Activated naive CD4-positive, alpha-beta T cell treated with anti-CD3 and anti-CD28 coated beads, Interleukin-2, amount 50 U/mL, for 16 hours (primary cell): ENCODE data around the gene BAG3.
"Not testable (repeated sequence)": the region's sequence is repeated elsewhere in the genome, so short reads cannot be mapped to it uniquely, and the experiment has no call there.

ENCODE experiments used
- DNase-seq: peaks from one replicate; pipeline ENCODE4 v3.0.0-alpha.2; 2020

BAG3 gene

DNA sequence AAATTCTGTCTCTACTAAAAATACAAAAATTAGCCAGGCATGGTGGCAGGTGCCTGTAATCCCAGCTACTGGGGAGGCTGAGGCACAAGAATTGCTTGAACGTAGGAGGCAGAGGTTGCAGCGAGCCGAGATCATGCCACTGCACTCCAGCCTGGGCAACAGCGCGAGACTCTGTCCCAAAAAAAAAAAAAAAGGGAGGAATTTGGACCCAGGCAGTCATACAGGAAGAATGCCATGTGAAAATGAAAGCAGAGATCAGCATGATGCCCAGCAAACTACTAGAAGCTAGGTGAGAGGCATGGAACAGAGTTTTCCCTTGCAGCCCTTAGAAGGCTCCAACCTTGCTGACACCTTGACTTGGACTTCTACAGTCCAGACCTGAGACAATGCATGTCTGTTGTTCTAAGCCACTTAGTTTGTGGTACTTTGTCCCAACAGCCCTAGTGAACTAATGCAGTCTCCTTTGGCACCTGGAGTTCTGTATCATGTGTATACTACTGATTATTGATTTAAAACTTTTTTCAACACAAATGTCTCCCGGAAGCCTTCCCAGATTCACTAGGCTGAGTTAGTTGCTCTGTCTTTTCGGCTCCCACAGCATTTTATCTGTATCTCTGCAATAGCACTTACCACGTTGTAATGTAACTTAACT, 10.2 kb upstream of the BAG3 start:
- no peak for DNase-seq

DNA sequence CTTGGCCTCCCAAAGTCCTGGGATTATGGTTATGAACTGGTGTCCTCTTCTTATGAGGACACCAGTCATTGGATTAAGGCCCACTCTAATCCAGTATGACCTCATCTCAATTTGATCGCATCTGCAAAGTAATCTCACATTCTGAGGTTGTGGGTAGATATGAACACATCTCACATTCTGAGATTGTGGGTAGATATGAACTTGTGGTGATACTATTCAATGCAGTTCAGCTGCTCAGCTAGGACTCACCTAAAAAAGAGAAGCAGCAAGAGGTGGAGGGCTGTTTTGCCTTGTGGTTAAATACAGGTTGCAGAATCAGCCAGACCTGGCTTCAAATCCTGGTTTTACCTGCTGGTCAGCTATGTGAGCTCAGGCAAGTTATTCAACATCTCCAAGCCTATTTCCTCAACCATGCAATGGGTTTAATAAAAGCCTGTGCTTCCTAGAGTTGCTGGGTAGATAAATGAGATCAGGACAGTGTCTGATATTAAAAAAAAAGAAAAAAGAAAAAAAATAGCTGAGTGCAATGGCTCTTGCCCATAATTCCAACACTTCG, 8.5 kb upstream of the BAG3 start:
- DNase-seq, result no peak

GRCh38 chr10:119643306-119644204, 7.6 kb upstream of the BAG3 start:
- DNase-seq, result no peak

DNA sequence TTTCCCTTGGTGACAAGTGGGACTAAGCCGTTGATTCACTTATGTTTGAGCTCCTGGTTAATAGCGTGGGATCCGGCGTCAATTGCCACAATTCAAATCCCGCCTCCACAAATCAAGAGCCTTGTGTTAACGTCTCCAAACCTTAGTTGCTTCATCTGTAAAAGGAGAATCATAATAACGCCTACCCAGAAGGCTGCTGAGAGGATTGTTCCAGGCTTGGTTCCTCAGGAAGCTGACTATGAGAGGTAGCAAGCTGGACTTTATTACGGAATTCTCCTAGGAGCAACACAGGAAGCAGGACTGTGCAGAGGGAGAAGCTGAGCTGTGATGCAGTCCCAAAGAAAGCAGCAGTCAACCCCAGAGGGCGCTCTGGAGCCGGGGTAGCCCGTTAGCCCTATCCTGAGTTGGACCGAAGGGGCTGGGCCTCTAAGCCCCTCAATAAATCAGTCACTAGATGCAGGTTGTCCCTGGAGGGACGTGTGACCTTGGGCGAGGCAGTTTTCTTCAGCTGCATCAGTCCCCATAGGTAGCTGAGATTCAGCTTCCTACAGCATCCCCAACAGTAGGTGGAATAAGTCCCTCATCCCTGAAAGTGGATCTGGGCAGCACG, 6.9 kb upstream of the BAG3 start:
- DNase-seq, result no peak

DNA sequence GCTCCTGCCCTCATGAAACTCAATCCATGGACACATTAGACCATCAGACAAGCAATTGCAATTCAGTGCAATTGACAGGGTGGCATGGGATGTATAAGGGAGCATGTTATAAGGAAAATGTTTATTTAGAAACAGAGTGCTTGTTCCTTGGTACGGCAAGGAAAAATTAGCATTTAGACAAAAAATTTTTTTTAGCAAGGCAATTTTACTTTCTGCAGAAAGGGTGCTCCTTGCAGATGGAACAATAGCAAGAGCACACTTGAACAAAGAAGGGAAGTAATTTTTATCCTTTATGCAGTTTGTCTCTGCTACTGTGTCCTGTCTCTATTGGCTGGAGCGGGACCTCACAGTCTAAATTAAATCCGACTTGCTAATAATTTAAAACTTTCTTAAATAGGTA, 6.2 kb upstream of the BAG3 start:
- no peak for DNase-seq

DNA sequence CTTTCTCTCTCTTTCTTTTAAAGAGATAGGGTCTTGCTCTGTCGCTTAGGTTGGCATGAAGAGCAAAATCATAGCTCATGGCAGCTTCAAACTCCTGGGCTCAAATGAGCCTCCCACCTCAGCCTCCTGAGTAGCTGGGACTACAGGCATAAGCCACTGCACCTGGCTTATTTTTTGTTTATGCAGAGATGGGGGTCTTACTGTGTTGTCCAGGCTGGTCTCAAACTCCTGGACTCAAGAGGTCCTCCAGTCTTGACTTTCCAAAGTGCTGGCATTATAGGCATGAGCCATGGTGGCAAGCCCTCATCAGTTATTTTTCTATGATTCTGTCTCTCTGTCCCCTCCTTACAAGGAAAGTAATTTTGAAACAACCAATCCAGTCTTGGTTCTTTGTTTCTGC, 1.1 kb upstream of the BAG3 start:
- DNase-seq, result no peak

GRCh38 chr10:119651514-119652360, 557 bp downstream of the BAG3 start:
- DNase-seq, result peak; percentile 38

DNA sequence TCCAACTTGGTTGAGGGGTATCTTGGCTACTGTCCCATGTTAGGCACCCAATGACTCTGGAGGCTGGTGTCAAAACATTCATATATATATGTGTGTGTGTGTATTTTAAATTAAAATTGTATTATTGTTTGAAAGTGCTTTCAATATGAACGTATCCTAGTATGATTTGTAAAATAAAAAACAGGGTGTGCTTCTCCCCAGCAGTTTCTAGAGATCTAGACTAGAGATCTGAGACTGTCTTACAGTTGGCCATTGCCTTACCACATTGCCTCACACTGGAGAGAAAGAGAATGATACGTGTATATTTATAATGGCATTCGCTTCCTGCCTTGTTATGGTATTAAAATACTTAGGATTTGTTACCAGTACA, 1.2 kb downstream of the BAG3 start:
- no peak for DNase-seq

GRCh38 chr10:119653209-119653608, 2.0 kb downstream of the BAG3 start:
- no peak for DNase-seq

DNA sequence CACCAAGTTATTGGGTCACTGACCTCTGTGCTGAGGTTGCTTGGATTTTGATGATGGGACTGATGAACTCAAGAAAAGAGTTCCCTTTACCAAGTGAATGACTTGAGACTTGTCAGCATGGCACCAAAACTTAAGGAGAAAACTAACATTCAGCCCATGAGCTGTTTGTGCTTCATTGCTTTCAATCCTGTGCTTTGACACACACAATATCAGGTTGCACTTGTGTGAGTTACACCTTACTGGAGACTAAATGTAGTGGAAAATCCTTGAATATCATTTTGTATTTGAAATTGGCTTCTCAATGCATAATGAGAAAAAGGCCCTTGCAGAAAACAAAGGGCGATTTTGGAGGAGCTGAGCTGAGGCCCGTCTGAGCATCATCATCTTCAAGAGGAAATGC, 2.7 kb downstream of the BAG3 start:
- no peak for DNase-seq

DNA sequence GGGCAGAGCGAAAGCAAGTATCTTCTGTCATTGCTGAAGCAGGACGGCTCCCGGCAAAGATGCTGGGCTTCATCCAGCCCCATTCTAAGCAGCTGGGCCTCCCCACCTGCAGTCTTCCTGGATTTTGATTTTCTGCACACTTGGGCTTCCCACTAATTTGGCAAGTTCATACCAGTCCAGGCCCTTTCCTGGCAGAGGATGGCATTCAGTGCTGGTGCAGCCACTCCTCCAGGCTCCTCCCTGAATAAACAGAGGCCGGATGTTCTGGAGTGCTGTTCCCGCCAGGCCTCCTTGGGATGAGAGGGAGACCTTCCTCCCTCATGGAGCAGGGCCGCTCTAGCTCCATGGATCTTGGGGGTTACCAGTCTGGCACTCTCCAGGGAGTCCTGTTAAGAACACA, 3.4 kb downstream of the BAG3 start:
- no peak for DNase-seq

DNA sequence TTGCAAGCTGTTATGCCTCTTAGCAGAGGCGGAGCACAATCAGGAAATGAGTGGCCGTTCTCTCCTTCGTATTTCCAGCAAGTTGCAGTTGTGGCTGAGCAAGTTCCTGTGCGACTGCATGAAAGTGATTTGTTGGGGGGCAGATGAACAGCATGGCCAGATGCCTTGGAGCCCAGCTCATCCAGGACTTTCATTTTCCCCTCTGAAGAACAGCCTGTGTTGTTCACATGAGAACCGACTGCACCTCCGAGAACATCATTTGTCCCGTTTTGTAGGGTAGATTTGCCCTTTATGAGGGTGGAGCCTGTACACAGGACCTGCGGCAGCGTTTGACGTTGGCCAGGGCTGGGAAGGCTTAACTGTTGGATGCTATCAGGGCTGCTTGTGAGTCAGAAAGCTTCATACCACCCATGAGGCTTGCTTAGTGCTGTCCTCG, 4.4 kb downstream of the BAG3 start:
- peak; percentile 58 for DNase-seq

GRCh38 chr10:119656760-119657159, 5.6 kb downstream of the BAG3 start:
- DNase-seq, result no peak

GRCh38 chr10:119657725-119658124, 6.5 kb downstream of the BAG3 start:
- DNase-seq, result no peak

DNA sequence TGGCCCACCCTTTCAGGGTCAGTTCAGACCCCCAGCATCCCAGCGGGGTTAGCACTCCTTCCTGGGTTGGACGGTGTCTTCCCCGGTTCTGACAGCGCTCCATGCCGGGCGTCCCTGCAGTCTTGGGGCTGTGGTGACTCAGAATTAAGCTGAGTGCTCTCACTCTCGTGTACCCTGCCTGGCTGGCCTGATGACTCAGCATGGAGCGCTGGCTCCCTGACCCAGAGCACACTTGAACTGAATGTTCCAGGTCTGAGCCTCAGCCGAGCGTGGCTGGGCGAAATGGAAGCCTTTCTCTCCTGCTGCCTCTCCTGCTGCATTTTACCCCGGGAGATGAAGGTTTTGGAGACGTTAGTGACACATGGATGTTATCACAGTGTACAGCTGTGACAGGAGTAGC, 7.1 kb downstream of the BAG3 start:
- no peak for DNase-seq

DNA sequence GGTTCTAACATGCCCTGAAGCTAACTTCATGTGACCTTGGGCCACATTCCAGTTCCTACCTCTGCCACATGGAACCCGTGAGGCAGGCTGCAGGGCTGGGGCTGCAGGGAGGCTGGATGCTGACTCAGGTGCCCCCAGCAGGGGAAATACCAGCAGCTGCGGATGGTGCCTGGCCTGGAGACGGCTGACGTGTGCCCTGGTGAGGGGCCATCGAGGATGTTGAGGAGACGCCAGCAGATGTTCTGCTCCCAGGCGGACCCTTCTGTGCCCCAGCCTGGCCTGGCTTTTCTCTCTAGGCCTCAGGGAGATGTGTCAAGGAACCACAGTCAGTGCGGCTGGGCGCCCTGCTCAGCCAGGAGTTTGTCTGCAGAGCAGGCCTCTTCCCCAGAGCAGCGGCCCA, 8.8 kb downstream of the BAG3 start:
- no peak for DNase-seq

DNA sequence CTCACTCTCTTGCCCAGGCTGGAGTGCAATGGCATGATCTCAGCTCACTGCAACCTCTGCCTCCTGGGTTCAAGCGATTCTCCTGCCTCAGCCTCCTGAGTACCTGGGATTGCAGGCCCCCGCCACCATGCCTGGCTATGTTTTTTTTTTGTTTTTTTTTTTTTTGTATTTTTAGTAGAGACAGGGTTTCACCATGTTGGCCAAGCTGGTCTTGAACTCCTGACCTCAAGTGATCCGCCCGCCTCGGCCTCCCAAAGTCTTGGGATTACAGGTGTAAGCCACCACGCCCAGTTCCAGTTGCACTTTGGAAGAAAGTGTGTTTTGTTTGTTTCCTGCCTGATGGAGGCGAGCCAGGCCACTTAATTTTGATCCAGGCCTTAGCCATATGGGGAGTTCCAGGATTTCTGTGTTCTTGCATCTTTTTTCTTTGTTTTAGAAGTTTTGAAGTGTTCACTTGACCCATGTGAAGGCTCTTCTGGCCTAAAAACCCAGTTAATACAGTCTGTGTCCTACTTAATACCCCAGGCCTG, 11.0 kb downstream of the BAG3 start:
- not testable (repeated sequence) for DNase-seq

DNA sequence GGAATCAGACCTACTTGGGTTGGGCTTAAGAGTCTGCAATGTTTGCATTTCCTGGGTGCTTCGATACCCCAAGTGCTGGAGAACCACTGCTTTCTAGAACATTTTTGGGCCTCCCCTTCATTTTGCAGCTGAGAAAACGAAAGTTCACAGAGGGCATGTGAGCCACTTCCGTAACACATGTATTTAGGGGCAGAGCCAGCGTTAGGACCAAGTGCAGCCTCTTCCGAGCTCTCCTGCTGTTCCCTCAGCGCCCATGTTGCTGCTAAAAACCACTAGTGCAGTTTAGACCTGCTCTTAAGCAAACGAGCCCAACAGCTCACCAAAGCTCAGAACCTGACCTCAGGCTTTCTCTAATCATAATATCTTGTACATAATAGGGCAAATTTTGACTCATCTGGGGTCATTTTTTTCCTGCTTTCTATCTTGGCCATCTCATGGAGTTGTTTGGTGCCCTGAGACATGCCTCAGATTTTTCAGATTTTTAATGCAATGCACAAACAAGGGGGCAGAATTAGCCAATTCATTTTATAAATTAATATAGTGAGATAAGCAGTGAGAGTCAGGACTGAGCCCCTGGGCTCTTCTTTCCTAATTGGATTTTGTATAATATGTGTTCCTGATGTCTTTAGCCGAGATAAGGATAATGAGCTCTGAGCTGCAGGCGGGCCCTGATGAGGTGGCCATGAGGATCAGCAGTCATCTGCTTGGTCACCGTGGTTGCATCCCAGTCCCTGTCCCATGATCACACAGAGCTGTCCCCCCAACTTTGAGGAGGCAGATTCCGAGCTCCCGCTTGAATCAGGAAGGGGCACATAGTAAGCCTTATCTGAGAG, 12.9 kb downstream of the BAG3 start:
- no peak for DNase-seq

DNA sequence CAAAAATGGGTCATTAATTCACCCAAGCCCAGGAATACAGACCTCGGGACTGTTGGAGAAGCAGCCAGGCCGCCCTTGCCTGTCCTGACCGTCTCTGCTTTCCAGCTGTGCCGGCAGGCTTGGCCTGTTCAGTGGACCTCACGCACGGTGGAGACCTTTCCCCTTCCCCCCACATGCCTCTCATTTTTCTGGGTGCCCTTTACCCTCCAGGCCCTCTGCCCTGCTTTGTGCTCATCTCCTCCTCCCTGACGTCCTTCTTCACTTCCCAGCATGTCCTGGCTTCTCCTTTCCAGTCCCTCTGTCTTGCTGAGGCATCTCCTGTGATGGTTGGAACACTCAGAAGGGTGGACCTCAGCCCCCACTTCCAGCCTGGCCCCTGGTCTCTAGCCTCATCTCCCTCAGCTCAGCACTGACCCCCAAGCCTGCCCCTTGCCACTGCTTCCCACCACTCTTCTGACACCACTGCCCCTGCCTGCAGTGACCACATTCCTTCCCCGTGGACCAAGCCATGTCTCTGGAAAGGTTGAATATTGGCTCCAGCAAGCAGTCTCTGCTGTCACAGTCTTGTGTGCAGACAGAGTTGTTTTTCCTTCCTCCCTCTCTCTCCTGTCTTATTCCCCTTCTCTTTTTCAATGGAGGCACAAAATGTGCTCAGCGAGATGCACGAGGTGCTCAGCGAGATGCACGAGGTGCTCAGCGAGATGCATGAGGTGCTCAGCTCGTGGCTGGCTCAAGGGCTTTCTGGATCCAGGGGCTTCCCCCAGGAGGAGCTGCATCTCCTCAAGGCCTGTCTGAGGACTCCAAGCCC, 14.9 kb downstream of the BAG3 start:
- no peak for DNase-seq

GRCh38 chr10:119666709-119667004, 15.5 kb downstream of the BAG3 start:
- DNase-seq, result no peak
